Measurements from ENCODE around the gene PPTC7.

Gene PPTC7

GRCh38 chr12:110578694-110579534 lies 4.2 kb downstream of the PPTC7 start:
- no peak overlapping the region for H3K27ac ChIP-seq (replicated peaks; ENCODE audit: low read length)
- no peak overlapping the region for H2AK5ac ChIP-seq (ENCODE audit: low read depth, low read length)
- no CpG with 5 or more reads among the region's 13 CpGs for WGBS, 2 donors (ENCODE audit: extremely low coverage in 2 of 2, insufficient read length in 2 of 2, insufficient replicate concordance in 1 of 2)

GRCh38 chr12:110577864-110578693 lies 5.0 kb downstream of the PPTC7 start:
- H3K14ac ChIP-seq (ENCODE audit: low read length) = no peak overlapping the region
- no peak overlapping the region for H3K27ac ChIP-seq (replicated peaks; ENCODE audit: low read length)
- H3K23ac ChIP-seq (ENCODE audit: low read depth, low read length, poor library complexity) = no peak overlapping the region
- peaks cover 3% of the 10 kb centered on the region for H3K79me1 ChIP-seq (ENCODE audit: low read depth, low read length)
- H2BK120ac ChIP-seq (ENCODE audit: low read depth, low read length) = no peak overlapping the region
- no peak overlapping the region for H2BK15ac ChIP-seq (ENCODE audit: low read length)
- H3K9ac ChIP-seq (ENCODE audit: low read depth, low read length, poor library complexity) = no peak overlapping the region
- H3K9me3 ChIP-seq (replicated peaks in 1 of 2; ENCODE audit: control insufficient read depth in 2 of 2, insufficient read depth in 1 of 2, low read depth in 1 of 2, low read length in 2 of 2) = no peaks in the 10 kb centered on the region
- H4K91ac ChIP-seq (ENCODE audit: low read depth, low read length, poor library complexity) = no peak overlapping the region
- H3K36me3 ChIP-seq (replicated peaks in 1 of 2; ENCODE audit: control insufficient read depth in 2 of 2, insufficient read depth in 2 of 2, low read length in 2 of 2) = no peaks in the 10 kb centered on the region
- H3K4me3 ChIP-seq (ENCODE audit: low read length in 2 of 2) = no peak overlapping the region
- peaks cover 0 to 3% (median 0%) of the 10 kb centered on the region in 3 experiments for H3K27me3 ChIP-seq (ENCODE audit: control insufficient read depth in 3 of 3, insufficient read depth in 3 of 3, low read depth in 1 of 3, low read length in 3 of 3)
- no peak overlapping the region for H2BK12ac ChIP-seq (ENCODE audit: low read length)
- no peak overlapping the region for H3K4ac ChIP-seq (ENCODE audit: low read length)
- no peak overlapping the region for H2AK5ac ChIP-seq (ENCODE audit: low read depth, low read length)
- no peak overlapping the region for H2BK5ac ChIP-seq (ENCODE audit: low read length)
- H3K18ac ChIP-seq (ENCODE audit: low read length) = no peak overlapping the region
- no peak overlapping the region for H2AFZ ChIP-seq (ENCODE audit: low read length)
- peaks cover 4 to 6% of the 10 kb centered on the region in 2 donors for H3K4me1 ChIP-seq (ENCODE audit: control insufficient read depth in 2 of 2, insufficient read depth in 1 of 2, low read depth in 1 of 2, low read length in 2 of 2)
- no CpG with 5 or more reads among the region's 8 CpGs for WGBS, 2 donors (ENCODE audit: extremely low coverage in 2 of 2, insufficient read length in 2 of 2, insufficient replicate concordance in 1 of 2)
- no peak overlapping the region for H4K8ac ChIP-seq (ENCODE audit: low read depth, low read length)
- DNase-seq (ENCODE audit: low spot score) = no peak
- H3K4me2 ChIP-seq (ENCODE audit: insufficient read depth, low read length, poor library complexity, severe bottlenecking) = no peak overlapping the region

More at GRCh38 chr12:110578694-110579534, 4.2 kb downstream of the PPTC7 start:
- Histone ChIP-seq H3K9ac (ENCODE audit: low read depth, low read length, poor library complexity) (no peak overlapping the region), H3K36me3 (replicated peaks in 1 of 2; ENCODE audit: control insufficient read depth in 2 of 2, insufficient read depth in 2 of 2, low read length in 2 of 2) (no peaks in the 10 kb centered on the region), H3K4ac (ENCODE audit: low read length) (no peak overlapping the region), H3K79me1 (ENCODE audit: low read depth, low read length) (peaks cover 3% of the 10 kb centered on the region), H2BK15ac (ENCODE audit: low read length) (no peak overlapping the region), H4K8ac (ENCODE audit: low read depth, low read length) (no peak overlapping the region), H3K4me3 (ENCODE audit: low read length in 2 of 2) (no peak overlapping the region), H3K27me3 (ENCODE audit: control insufficient read depth in 3 of 3, insufficient read depth in 3 of 3, low read depth in 1 of 3, low read length in 3 of 3) (peaks cover 0 to 3% (median 0%) of the 10 kb centered on the region in 3 experiments), H3K9me3 (replicated peaks in 1 of 2; ENCODE audit: control insufficient read depth in 2 of 2, insufficient read depth in 1 of 2, low read depth in 1 of 2, low read length in 2 of 2) (no peaks in the 10 kb centered on the region), H3K23ac (ENCODE audit: low read depth, low read length, poor library complexity) (no peak overlapping the region), H3K14ac (ENCODE audit: low read length) (no peak overlapping the region), H2BK12ac (ENCODE audit: low read length) (no peak overlapping the region), H3K4me1 (ENCODE audit: control insufficient read depth in 2 of 2, insufficient read depth in 1 of 2, low read depth in 1 of 2, low read length in 2 of 2) (peaks cover 5 to 6% of the 10 kb centered on the region in 2 donors), H2BK5ac (ENCODE audit: low read length) (no peak overlapping the region), H3K18ac (ENCODE audit: low read length) (no peak overlapping the region), H2AFZ (ENCODE audit: low read length) (no peak overlapping the region), H3K4me2 (ENCODE audit: insufficient read depth, low read length, poor library complexity, severe bottlenecking) (no peak overlapping the region), H2BK120ac (ENCODE audit: low read depth, low read length) (no peak overlapping the region), H4K91ac (ENCODE audit: low read depth, low read length, poor library complexity) (no peak overlapping the region)
- no peak for DNase-seq (ENCODE audit: low spot score)

- no peak overlapping the region for H2AK5ac ChIP-seq (ENCODE audit: low read depth, low read length)
- no peaks in the 10 kb centered on the region for H3K36me3 ChIP-seq (replicated peaks in 1 of 2; ENCODE audit: control insufficient read depth in 2 of 2, insufficient read depth in 2 of 2, low read length in 2 of 2)
- H4K91ac ChIP-seq (ENCODE audit: low read depth, low read length, poor library complexity) = no peak overlapping the region
- no peak overlapping the region for H3K4me2 ChIP-seq (ENCODE audit: insufficient read depth, low read length, poor library complexity, severe bottlenecking)
- no peak overlapping the region for H2BK5ac ChIP-seq (ENCODE audit: low read length)
- H3K4me3 ChIP-seq (ENCODE audit: low read length in 2 of 2) = no peak overlapping the region
- no peak overlapping the region for H3K4ac ChIP-seq (ENCODE audit: low read length)
- no peak overlapping the region for H3K14ac ChIP-seq (ENCODE audit: low read length)
- H3K79me1 ChIP-seq (ENCODE audit: low read depth, low read length) = peaks cover 3% of the 10 kb centered on the region
- no peak overlapping the region for H3K23ac ChIP-seq (ENCODE audit: low read depth, low read length, poor library complexity)
- no peak overlapping the region for H2BK12ac ChIP-seq (ENCODE audit: low read length)
- no peak for DNase-seq (ENCODE audit: low spot score)
- H3K27ac ChIP-seq (replicated peaks; ENCODE audit: low read length) = no peak overlapping the region
- no CpG with 5 or more reads among the region's 2 CpGs for WGBS, 2 donors (ENCODE audit: extremely low coverage in 2 of 2, insufficient read length in 2 of 2, insufficient replicate concordance in 1 of 2)
- H3K9me3 ChIP-seq (replicated peaks in 1 of 2; ENCODE audit: control insufficient read depth in 2 of 2, insufficient read depth in 1 of 2, low read depth in 1 of 2, low read length in 2 of 2) = peaks cover 2 to 5% of the 10 kb centered on the region in 2 donors
- H4K8ac ChIP-seq (ENCODE audit: low read depth, low read length) = no peak overlapping the region
- no peaks in the 10 kb centered on the region for H3K27me3 ChIP-seq (ENCODE audit: control insufficient read depth in 3 of 3, insufficient read depth in 3 of 3, low read depth in 1 of 3, low read length in 3 of 3)
- H2BK120ac ChIP-seq (ENCODE audit: low read depth, low read length) = no peak overlapping the region
- H3K9ac ChIP-seq (ENCODE audit: low read depth, low read length, poor library complexity) = no peak overlapping the region
- H2AFZ ChIP-seq (ENCODE audit: low read length) = no peak overlapping the region
- no peak overlapping the region for H2BK15ac ChIP-seq (ENCODE audit: low read length)
- no peak overlapping the region for H3K18ac ChIP-seq (ENCODE audit: low read length)
- peaks cover 0 to 4% of the 10 kb centered on the region in 2 donors for H3K4me1 ChIP-seq (ENCODE audit: control insufficient read depth in 2 of 2, insufficient read depth in 1 of 2, low read depth in 1 of 2, low read length in 2 of 2)
Observed at GRCh38 chr12:110576504-110576903, 6.6 kb downstream of the PPTC7 start.

GRCh38 chr12:110575326-110575725 lies 7.8 kb downstream of the PPTC7 start:
- peaks cover 3% of the 10 kb centered on the region for H3K79me1 ChIP-seq (ENCODE audit: low read depth, low read length)
- H3K14ac ChIP-seq (ENCODE audit: low read length) = no peak overlapping the region
- H3K4me1 ChIP-seq (ENCODE audit: control insufficient read depth in 2 of 2, insufficient read depth in 1 of 2, low read depth in 1 of 2, low read length in 2 of 2) = peaks cover 0 to 4% of the 10 kb centered on the region in 2 donors
- H2BK12ac ChIP-seq (ENCODE audit: low read length) = no peak overlapping the region
- no peak overlapping the region for H4K8ac ChIP-seq (ENCODE audit: low read depth, low read length)
- H3K4me2 ChIP-seq (ENCODE audit: insufficient read depth, low read length, poor library complexity, severe bottlenecking) = no peak overlapping the region
- no peaks in the 10 kb centered on the region for H3K27me3 ChIP-seq (ENCODE audit: control insufficient read depth in 3 of 3, insufficient read depth in 3 of 3, low read depth in 1 of 3, low read length in 3 of 3)
- no peak overlapping the region for H2BK5ac ChIP-seq (ENCODE audit: low read length)
- no peak overlapping the region for H2AFZ ChIP-seq (ENCODE audit: low read length)
- no peak overlapping the region for H2AK5ac ChIP-seq (ENCODE audit: low read depth, low read length)
- H3K27ac ChIP-seq (replicated peaks; ENCODE audit: low read length) = no peak overlapping the region
- H3K4me3 ChIP-seq (ENCODE audit: low read length in 2 of 2) = no peak overlapping the region
- H3K18ac ChIP-seq (ENCODE audit: low read length) = no peak overlapping the region
- no peak overlapping the region for H3K9ac ChIP-seq (ENCODE audit: low read depth, low read length, poor library complexity)
- H4K91ac ChIP-seq (ENCODE audit: low read depth, low read length, poor library complexity) = no peak overlapping the region
- no peak overlapping the region for H3K4ac ChIP-seq (ENCODE audit: low read length)
- DNase-seq (ENCODE audit: low spot score) = no peak
- H3K9me3 ChIP-seq (replicated peaks in 1 of 2; ENCODE audit: control insufficient read depth in 2 of 2, insufficient read depth in 1 of 2, low read depth in 1 of 2, low read length in 2 of 2) = peaks cover 2 to 7% of the 10 kb centered on the region in 2 donors
- H3K23ac ChIP-seq (ENCODE audit: low read depth, low read length, poor library complexity) = no peak overlapping the region
- no peaks in the 10 kb centered on the region for H3K36me3 ChIP-seq (replicated peaks in 1 of 2; ENCODE audit: control insufficient read depth in 2 of 2, insufficient read depth in 2 of 2, low read length in 2 of 2)
- no CpG with 5 or more reads among the region's 1 CpG for WGBS, 2 donors (ENCODE audit: extremely low coverage in 2 of 2, insufficient read length in 2 of 2, insufficient replicate concordance in 1 of 2)
- no peak overlapping the region for H2BK15ac ChIP-seq (ENCODE audit: low read length)
- no peak overlapping the region for H2BK120ac ChIP-seq (ENCODE audit: low read depth, low read length)

All from neuronal stem cell (in vitro differentiated cells).